HG02759 (cell line): ENCODE data around the gene COPE.
"Not testable (repeated sequence)": the region's sequence is repeated elsewhere in the genome, so short reads cannot be mapped to it uniquely, and the experiment has no call there.

ENCODE experiments used
- ATAC-seq: cut with Tn5 transposase; IDR thresholded peaks from one replicate; pipeline ENCODE4 v1.9.1; 2021; ENCODE audit warnings: mild to moderate bottlenecking, moderate library complexity; ENCODE audit not compliant: unreplicated experiment

Gene COPE

DNA sequence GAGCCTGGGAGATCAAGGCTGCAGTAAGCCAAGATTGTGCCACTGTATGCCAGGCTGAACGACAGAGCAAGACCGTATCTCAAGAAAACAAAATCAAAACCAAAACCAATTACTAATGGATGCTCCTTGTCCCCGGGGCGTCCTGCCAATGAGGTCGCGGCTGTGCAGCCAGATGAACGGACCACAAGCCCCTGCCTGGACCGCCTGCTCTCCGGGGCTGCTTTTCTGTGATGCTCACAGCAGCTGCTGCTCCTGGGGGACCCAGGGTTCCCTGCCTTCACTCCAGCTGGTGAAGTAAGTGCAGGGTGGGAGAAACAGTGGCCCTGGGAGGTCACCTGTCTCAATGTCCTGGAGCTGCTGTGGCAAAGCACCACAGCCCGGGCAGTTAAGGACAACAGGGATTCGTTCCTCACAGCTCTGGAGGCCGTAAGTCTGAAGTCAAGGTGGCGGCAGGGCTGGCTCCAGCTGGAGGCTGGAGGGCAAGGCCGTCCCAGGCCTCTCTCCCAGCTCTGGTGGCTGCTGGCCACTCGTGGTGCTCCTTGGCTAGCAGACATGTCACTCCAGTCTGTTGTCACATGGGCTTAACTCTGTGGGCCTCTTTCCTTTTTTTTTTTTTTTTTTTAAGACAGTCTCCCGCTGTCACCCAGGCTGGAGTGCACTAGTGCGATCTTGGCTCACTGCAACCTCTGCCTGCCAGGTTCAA lies 10.1 kb downstream of the COPE start:
- no peak for ATAC-seq

GRCh38 chr19:18906605-18907519 lies 12.3 kb downstream of the COPE start:
- ATAC-seq: no peak

GRCh38 chr19:18905513-18906236 lies 13.5 kb downstream of the COPE start:
- no peak for ATAC-seq

DNA sequence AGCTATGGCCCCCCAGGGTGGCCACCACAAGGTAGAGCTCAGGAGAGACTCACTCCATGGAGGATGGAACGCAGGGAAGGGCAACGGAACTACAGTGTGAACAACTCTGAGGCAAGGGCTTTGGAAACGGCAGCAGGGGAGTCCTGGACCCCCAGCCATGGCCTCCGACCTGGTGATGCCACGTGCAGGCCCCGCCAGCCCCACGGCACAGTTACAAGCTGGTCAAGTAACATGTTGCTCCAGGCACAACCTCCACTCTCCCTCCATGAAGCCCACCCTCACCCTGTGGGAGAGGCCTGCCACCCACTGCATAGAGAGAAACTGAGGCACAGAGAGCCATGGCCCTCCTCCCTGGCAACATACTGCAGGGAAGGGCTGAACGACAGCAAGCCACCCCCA lies 14.1 kb downstream of the COPE start:
- ATAC-seq: no peak

DNA sequence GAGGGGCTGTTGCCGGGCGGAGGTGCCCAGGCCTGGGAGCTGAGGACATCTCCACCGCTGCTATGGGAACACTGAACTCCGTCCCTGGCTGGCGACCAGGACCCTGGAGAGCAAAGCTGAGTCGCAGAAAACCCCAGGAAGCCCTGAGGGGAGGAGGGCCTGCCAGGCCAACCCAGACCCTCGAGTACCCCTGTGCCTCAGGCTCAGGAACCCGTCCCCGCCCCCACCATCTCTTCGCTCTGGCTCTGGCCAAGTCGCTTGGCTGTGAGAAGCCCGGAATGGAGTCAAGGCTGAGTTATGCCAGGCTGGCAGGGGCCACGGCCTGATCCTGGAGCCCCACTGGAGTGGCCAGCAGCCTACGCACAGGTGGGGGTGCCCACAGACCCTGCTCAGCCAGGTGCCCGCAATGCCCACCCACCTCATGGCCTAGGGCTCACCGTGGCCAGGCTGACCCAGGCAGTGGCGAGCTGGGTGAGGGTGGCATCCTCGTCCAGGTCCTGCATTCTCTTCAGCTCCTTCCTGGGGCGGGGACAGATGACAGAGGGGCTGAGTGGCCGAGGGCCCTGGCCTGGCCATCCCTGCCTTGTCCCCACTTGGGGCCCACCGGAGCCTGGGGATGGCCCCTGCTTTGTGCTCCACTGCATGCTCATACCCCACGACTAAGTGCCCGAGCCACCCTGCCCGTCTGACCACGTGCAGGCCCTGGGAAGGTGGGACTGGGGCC lies 14.7 kb downstream of the COPE start:
- no peak for ATAC-seq

GRCh38 chr19:18903156-18904037 lies 15.8 kb downstream of the COPE start:
- ATAC-seq: no peak

DNA sequence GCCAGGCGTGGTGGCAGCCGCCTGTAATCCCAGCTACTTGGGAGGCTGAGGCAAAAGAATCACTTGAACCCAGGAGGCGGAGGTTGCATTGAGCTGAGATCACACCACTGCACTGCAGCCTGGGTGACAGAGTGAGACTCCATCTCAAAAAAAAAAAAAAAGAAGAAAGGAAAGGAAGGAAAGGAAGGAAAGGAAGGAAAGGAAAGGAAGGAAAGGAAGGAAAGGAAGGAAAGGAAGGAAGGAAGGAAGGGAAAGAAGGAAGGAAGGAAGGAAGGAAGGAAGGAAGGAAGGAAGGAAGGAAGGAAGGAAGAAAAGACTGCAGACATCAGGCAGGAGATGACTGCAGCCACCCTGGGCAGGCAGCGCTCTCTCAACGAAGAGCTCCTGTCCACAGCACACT lies 16.7 kb downstream of the COPE start:
- not testable (repeated sequence) for ATAC-seq

GRCh38 chr19:18901491-18901890 lies 17.7 kb downstream of the COPE start:
- ATAC-seq: no peak

DNA sequence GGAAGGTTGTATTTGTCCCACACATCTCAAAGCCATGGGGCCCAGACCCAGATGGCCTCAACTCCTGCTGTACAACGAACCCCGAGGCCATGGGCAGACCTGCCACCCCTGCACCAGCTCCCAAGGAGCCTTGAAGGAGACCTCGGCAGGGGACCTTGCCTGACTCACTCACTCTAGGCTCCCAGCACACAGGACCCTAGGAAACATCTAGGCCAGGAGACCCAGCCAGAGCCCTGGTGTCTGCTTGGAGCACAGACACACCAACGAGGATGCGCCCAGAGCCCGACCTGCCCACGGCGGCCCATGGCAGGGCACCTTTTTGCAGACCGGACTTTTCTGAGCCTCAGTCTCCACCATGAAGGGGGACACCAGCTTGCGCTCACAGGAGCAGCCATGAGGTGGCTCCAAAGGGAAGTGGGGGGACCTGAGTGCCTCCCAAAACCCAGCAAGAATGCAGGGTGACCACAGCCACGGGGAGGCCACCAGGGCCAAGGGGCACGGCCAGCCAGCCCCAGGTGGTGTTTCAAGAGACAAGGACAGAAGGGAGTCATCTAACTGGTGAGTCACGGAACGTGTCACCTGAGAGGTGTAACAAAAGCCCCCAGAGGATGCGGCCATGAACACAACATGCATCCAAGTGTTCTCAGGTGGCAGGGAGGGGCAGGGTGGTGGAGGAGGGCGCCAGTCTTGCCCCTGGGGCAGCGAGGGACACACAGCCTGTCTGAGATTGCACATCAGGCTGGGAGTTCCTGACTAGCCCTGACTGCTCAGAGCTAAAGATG lies 18.3 kb downstream of the COPE start:
- ATAC-seq: no peak

DNA sequence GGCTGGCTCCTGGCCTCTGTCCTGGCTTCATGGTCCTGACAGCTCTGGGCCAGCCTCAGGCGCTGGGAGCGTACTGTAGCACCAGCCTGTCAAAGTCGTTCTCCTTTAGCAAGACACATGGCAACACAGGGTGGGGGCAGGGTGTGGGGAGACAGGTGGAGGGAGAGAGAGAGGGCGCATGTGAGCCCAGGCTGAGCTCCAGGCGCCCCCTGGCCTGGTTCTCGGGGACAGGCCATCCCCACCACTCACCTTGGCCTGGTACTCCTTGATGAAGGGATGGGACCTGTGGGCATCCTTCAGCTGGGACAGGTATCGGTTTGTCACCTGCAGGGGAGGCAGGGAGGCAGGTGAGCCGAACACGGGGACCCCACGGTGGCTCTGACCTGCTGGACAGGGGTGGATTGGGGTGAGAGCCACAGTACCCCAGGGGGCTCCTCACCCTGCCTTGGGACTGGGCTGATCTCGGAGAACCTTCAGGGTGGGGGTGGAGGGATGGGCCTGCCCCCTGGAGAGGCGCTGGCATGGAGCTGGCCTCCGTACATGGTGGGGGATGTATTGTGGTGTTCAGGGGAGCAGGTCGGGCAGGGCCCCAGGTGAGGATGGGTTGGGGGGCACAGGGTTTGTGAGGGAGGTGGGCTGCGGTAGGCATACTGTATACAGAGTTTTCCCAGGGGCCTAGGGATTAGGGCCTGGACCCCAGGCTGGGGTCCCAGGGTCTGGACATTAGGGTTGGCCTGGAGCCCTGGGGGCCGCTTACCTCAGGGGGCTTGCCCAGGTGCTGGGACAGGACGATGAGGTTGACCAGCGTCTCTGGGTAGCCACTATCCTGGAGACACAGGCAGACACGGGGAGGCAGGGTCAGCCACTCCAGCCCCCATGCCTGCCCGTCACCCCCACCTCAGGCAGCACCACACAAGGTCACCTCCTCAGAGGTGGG lies 19.3 kb downstream of the COPE start:
- no peak for ATAC-seq

DNA sequence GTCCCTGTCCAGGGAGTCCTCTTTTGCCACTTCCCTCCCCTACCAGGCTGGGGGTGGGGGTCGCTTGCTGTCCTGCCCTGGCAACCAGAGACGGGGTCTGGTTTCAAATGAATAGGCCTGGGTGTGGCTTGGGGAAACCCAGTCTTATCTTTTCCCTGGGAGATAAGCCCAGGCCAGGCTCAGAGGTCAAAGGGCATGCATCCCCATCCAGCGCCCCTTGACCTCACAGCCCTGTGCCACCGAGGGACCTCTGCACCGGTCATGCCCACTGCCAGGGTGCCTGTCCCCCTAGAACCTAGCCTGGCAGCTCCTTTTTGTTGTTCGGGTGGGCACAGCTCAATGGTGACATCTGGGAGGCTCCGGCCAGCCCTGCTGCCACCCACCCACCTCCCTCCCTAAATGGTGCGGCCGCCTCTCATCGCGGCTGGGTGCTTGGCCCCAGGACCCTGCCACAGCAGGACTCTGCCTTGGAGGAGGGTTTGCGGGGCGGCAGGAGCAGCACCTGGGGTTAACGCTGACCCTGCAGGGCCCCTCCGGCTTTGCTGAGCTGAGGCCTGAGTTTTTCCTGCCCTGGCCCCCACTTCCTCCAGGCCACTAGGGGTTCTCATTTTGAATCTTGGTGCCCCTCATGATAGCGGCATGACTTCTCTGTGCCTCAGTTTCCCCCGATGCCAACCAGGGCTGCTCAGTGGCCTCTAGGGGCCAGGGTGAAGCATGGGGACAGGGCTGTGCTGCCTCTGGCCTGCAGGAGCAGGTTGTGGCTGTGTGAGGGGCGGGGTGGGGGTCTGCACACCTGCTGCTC lies 20.4 kb downstream of the COPE start:
- no peak for ATAC-seq

GRCh38 chr19:18898081-18898606 lies 21.0 kb downstream of the COPE start:
- no peak for ATAC-seq

DNA sequence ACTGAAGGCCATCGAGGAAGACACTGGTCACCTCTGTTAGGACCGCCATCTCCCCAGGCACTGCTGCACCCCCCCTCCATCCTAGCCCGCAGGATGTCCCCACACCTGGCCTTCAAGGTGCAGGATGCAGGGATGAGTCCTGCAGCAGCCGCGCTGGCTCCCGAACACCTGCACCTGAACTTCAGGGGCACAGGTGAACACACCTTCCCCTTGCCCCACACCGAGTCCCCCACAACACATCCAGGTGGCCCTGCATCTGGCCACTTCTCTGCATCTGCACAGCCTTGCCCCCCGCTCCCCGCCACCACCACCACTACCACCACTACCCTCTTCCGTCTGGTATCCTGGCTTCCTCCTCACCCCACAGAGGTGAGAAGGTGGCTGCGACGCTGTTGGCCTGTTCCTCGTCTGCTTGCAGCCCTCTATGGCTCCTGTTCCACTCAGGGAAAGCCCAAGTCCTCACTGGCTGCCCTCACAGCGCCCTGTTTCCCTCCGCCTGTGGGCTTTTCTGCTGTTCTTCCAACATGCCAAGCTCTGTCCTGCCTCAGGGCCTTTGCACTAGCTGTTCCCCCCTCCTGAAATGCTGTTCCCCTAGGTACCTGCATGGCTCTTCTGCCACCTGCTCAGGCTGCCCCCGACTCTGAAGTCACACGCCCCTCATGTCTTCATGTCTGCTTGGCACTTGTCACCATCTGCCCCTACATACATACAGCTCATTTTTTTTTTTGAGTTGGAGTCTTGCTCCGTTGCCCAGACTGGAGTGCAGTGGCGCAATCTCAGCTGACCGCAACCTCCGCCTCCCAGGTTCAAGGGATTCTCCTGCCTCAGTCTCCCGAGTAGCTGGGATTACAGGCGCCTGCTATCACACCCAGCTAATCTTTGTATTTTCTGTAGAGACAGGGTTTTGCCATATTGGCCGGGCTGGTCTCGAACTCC lies 21.8 kb downstream of the COPE start:
- no peak for ATAC-seq

DNA sequence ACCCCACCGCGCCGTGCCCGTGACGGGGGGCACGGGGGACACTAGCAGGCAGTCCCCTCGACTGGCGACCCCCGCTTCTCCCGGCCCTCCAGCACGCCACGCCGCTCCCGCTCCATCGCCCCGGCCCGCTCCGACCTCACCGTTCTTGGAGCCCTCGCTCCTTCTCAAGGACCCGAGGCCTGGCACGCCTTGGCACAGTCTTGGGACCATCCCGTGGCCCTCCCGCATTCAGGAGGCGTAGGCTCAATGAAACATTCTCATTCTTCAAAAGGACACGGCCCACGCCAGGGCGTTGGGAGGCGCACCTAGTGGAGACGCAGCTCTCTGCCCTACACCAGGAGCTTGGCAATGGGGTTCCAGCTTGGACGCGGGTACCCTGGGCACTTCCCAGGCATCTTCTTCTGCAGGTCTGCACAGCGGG lies 22.8 kb downstream of the COPE start:
- ATAC-seq: no peak

DNA sequence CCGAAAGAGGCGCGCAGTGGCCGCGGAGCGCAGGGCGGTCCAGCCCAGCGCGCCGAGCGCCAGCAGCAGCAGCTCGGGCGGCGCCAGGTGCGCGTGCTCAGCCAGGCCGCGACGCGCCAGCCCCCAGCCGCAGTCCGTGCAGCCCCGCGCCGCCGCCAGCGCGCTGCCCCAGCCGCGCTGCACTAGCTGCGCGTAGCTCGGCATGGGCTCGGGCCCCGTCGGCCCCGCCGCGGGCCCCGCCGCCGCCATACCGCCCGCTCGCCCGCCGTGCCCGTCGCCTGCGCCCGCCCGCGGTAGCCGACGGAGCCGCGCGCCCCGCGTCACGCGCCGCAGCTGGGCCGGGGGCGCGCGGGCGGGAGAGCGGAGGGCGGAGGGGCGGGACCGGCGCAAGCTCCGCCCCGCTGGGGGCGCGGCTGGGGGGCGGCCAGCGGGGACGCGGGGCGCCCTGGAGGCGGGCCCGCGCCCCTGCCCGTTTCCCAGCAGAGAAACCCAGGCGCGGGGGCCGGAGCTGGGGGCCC lies 23.3 kb downstream of the COPE start, which contains the start of gene CERS1:
Gene CERS1 (minus strand): TSS at position 335 of the 518 bp plus-strand sequence. CDS start 86 bp downstream, at position 249.
- no peak for ATAC-seq
